DMS53 treated with DMSO at 0.1 percent for 48 hours (cell line): Measurements from ENCODE around the gene PTN.
"Not testable (repeated sequence)": the region's sequence is repeated elsewhere in the genome, so short reads cannot be mapped to it uniquely, and the experiment has no call there.

Experiments used
- DNase-seq: peaks from one replicate; lab custom pipeline; 2025; ENCODE audit not compliant: unreplicated experiment; lab: John Stamatoyannopoulos, UW

PTN gene

DNA sequence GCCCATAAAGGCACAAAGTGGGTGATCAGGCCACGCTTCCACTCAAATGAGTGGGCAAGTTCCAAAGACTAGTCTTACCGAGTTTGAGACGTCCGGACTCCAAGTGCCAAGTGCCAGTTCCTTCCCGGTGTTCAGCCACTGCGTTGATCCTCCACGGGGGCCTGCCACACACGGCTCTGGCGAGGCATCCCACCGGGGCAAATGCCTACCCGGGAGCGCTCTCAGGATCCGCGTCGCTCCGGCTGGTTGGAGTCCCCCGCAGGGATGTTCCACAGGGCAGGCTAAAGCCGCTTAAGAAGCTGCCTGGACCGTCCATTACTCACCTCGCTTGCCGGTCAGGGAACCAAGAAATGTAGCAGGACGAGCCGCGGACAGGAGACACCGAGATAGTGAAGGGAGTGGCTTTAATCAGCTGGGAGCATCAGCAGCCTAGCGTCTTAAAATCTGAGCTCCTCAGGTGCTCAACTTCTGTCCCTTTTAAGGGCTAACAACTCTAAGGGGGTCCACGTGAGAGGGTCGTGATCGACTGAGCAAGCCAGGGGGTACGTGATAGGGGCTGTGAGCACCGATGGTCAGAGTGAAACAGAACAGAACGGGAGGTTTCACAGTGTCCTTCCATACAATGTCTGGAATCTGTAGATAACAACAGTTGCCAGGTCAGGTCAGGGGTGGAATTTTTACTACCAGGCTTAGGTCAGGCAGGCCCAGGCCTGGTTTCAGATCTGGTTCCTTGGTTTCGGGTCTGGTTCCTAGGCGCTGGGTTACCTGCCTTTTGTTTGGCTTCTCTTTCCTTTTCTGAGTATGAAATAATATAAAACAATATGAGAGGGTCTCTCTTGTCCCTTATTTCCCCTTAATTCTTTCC, 75.3 kb downstream of the PTN start:
- not testable (repeated sequence) for DNase-seq

DNA sequence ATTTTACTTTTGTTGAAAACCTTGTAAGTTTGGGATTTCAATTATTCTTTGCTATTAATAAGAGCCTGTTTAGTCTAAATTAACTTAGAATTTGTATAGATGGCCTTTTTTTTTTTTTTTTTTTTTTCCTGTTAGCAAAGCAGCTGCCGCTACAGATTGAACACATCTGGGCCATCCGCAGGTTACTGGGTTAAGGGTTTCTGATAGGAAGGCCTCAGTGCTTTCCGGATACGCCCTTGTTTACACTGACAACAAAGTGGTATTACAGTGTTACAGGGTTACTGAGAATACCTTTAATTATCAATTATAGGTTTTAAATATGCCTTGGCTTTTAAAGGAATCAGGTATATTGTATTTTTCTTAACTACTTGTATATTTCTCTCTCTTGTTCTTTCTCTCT, 76.8 kb downstream of the PTN start:
- DNase-seq = peak; percentile 30

DNA sequence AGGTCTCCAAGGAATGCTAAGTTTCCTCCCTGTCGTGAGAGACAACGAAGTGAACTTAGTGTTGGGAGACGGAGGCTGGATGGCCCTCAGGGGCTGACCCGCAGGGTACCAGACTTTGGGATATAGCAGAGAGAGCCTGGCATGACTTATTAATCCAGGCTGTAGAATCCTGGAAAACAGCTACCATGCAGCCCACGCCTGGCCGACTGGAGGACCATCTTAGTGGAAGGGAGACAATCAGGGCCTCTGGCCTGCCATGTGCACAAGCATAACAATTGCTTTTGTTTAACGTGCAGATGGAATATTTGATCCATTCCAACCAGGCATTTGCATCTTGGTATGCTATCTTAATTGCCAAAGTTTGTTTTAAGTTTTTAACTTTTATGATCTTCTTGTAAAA, 78.1 kb downstream of the PTN start:
- not testable (repeated sequence) for DNase-seq

DNA sequence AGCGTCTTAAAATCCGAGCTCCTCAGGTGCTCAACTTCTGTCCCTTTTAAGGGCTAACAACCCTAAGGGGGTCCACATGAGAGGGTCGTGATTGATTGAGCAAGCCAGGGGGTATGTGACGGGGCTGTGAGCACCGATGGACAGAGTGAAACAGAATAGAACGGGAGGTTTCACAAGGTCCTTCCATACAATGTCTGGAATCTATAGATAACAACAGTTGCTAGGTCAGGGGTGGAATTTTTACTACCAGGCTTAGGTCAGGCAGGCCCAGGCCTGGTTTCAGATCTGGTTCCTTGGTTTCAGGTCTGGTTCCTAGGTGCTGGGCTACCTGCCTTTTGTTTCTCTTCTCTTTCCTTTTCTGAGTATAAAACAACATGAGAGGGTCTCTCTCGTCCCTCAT, 80.9 kb downstream of the PTN start:
- DNase-seq = no peak

DNA sequence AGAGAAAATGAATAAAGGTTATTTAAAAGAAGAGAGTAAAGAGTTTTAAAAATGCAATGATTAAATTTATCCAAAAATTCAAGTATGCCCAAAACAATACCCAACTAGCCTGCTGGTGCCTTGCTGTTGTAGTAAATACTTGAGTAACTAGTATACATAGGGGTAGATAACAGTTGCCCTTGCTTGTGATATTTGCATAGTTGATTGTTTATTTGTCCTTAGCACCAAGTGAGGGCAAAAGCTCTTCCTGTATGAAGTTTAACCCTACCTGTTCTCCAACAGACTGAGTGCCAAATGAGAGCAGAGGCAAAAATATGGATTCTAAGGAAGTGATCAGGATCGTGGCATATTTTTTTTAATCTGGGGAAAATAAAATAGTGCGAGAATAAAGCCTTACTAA, 85.0 kb downstream of the PTN start:
- peak; percentile 7 for DNase-seq

- no peak for DNase-seq
These were observed 88.8 kb downstream of the PTN start for GRCh38 chr7:137254766-137255165.

- no peak for DNase-seq
These were observed 97.6 kb downstream of the PTN start for GRCh38 chr7:137245890-137246289.

DNA sequence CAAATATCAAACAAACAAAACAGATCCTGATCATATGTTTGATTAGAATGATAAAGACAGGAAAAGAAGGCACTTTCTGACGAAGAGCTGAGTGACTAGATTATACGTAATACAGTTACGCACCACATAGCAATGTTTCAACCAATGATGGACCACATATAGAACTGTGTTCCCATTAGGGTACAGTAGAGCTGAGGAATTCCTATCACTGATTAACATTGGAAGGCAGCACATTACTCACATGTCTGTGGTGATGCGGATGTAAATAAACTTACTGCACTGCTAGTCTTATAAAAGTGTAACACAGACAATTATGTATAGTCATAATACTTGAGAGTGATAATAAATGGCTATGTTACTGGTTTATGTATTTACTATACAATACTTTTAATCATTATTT, 98.3 kb downstream of the PTN start:
- DNase-seq = no peak

GRCh38 chr7:137243741-137244140, 99.8 kb downstream of the PTN start:
- no peak for DNase-seq

DNA sequence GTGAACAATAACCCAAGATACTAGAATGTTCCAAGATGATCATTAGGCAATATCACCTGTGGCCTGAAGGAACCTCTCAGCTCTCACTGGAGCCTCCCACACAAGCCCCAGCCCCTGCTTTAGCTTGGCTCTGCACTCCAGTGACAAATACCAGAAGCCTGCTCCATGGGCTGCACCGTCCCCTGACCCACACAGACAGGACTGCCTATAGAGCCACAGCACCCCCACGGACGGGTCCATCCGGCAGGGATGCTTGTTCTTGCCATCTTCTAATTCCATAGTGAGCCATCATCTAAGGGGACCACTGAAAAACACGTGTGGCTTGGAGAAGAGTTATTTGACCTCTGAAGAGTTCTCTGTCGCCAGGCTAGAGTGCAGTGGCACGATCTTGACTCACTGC, 100.9 kb downstream of the PTN start:
- no peak for DNase-seq

GRCh38 chr7:137241655-137242360, 101.7 kb downstream of the PTN start:
- DNase-seq = no peak

DNA sequence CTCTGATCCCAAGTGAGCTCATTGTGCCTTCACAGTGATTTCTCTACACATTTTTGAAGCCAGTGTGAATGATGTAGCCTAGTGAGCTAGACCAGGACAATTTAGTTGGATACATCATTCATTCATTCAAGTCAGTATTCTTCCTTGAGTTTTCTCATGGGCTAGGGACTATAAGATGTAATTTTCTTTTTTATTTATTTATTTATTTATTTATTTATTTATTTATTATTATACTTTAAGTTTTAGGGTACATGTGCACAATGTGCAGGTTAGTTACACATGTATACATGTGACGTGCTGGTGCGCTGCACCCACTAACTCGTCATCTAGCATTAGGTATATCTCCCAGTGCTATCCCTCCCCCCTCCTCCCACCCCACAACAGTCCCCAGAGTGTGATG, 104.3 kb downstream of the PTN start:
- DNase-seq = not testable (repeated sequence)

DNA sequence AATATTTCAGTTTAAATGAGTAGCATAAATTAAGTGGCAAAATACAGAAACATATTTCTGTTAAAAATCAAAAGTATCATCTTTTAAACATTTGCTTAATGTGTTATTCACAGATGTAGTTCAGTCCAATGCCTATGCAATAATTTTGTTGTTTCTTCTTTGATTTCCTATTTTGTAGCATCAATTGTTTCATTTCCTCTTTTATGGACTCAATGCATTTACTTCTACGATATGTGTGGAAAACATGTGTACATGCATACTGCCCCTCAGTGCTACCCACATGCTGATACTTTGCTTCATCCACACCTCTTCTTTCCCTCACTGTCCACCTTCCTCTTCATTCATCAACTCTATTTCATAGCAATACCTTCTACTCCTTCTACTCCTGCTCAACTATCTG, 108.1 kb downstream of the PTN start:
- no peak for DNase-seq

DNA sequence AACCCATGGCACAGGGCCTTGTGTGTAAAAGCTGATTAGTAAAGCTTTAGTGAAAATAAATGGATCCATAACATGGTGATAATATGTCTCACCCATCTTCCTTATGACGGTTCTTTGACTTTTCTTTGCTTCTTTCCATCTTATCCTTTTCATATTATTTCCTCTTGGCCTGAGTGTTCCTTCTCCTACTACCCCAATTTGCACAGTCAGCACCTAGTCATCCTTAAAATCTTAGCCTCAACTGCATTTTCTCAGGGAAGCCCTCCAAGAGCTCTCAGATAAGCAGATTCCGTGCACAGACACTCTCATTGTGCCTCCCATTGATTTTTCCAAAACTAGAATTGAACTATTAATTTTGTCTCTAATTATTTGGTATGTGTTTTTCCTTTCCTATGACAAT, 112.4 kb downstream of the PTN start:
- DNase-seq = no peak

DNA sequence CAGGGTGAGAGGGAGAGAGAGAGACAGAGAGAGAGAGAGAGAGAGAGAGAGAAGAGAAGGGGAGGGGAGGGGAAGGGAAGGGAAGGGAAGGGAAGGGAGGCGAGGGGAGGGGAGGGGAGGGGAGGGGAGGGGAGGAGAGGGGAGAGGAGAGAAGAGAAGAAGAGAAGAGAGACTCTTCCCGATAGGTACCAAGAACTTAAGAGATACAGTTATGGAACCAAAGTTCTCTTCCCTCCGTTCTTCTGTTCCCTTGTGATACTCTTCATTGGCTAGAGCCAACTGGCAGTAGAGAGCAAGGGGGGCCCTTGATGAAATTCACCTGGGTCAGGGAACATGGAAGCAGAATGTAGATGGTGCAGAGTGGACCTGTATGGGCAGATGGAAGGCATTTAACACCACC, 122.1 kb downstream of the PTN start:
- DNase-seq = no peak

GRCh38 chr7:137213744-137214143, 129.8 kb downstream of the PTN start:
- no peak for DNase-seq

DNA sequence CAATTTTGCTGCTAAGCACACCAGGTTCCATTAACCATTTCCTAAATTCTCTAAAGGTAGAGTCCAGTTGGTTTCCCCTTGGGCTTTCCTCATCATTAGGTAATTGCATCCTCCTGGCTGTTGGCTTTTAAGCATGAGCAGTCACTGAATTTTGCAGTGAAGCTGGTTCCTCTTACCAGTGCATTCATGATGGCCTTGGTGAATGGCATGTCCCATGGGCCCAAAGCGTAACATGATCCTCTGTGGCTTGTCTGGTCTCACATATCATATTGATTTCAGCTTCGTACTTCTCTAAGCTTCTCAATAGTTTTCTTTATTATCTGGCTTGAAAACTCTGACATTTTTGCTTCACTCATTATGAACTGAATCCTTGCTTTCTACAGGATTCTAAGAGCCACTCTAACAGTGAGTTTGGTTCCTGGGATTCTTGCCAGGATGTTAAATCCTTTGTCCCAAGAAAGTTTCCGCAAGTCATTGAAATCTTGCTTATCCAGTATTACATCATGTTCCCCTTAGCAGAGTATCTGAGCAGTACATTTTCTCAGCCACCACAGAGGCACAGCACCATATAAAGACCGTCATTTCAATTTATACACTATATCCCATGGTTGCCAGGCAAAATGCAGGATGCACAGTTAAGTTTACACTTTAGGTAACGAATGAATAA, 134.2 kb downstream of the PTN start:
- no peak for DNase-seq

GRCh38 chr7:137206770-137207169, 136.8 kb downstream of the PTN start:
- no peak for DNase-seq

GRCh38 chr7:137204246-137204645, 139.3 kb downstream of the PTN start:
- DNase-seq = no peak

- DNase-seq = no peak
These were observed 140.2 kb downstream of the PTN start for GRCh38 chr7:137203351-137203750.

- no peak for DNase-seq
These were observed 146.9 kb downstream of the PTN start for GRCh38 chr7:137196648-137197047.

GRCh38 chr7:137195996-137196395, 147.5 kb downstream of the PTN start:
- no peak for DNase-seq
